Daoy (cell line): ENCODE measurements around the gene CTDP1. TPM values are rescaled to one million over a fixed set of nuclear protein-coding genes. Genes with fewer than 3 reads are reported as not detected.

Source experiments
- DNase-seq: peaks from one replicate; pipeline ENCODE4 v3.0.0-alpha.2; 2015; ENCODE audit warnings: low read depth
- total RNA-seq: library from RNA; depleted of rRNA; stranded (reverse); fragments of >200 nt; shearing (Covaris generic); gene quantifications from 2 replicates; pipeline ENCODE4 v1.2.3, GENCODE V29; 2014; rRNA removed

Gene CTDP1
- total RNA-seq, 1 experiment from 2014 or later: 13.9 TPM

DNA sequence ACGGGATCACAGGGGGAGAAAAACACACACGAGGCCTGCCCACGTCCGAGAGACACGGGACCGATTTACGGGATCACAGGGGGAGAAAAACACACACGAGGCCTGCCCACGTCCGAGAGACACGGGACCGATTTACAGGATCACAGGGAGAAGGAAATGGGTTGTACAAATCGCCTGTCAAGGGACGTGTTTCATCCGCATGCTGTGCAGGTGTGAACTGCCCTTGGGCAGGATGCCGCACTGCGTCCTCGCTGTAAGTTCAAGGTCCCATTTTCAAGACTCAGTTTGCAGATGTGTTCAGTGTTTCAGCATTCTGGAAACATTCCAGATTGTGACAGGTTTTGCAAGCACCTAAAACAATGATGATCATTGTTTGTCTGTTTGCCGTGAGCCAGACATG is 115.8 kb downstream of the CTDP1 start:
- no peak for DNase-seq

DNA sequence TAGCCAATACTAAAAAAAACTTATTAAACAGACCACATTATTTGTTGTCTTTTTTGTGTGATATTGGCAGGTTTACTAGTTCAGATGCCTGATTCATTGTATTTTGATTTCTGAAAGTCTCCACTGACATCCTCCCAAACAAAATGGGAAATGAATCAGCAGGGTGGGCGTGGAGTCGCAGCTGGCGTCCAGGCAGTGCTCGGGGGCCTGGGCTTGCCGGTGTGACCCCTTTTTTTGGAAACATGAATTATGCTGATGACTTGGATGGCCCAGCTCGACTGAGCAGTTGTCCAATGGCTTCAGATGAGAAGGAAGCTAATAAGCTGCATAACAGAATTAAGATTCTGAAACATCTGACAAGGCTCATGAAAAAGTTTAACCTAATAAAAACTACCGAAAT is 116.4 kb downstream of the CTDP1 start:
- no peak for DNase-seq

DNA sequence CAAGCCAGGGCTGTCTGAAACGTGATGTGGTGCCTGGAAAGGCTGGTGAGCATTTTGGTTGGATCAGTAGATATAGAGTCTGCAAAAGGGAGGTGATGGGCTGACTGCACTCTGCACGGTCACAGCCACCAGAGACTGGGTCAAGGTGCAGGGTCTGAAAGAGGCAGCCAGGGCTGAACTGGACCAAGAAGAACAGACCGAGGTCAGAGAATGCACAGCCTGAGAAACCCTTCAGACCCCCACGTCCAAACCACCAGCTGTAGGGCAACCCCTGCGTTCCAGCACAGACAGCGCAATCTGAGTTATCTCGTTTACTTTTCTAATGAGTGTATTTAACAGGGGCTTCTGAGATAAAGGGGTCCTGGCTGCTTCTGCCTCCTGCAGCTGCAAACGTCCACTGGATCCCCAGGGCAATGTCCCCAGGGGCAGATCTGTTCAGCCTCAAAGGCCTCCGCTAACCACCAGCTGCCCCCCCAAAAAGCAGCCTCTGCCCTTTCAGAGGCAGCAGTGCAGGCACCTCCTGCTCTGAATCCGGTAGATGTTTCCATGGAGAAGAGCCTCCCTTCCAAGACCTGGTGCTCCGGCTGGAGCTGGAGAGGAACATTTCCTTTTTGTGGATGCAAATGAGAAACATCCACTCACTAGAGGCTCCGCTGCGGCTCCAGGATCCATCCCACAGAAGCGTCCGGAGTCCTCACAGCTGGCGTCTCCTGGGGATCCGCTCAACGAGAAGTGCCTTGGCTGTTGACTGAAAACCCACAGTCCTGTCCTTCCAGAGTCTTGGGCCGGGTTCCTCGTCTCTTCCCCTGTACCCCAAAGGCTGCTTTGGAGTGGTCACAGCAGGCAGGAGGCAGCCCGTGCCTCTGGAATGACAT is 117.2 kb downstream of the CTDP1 start:
- no peak for DNase-seq

DNA sequence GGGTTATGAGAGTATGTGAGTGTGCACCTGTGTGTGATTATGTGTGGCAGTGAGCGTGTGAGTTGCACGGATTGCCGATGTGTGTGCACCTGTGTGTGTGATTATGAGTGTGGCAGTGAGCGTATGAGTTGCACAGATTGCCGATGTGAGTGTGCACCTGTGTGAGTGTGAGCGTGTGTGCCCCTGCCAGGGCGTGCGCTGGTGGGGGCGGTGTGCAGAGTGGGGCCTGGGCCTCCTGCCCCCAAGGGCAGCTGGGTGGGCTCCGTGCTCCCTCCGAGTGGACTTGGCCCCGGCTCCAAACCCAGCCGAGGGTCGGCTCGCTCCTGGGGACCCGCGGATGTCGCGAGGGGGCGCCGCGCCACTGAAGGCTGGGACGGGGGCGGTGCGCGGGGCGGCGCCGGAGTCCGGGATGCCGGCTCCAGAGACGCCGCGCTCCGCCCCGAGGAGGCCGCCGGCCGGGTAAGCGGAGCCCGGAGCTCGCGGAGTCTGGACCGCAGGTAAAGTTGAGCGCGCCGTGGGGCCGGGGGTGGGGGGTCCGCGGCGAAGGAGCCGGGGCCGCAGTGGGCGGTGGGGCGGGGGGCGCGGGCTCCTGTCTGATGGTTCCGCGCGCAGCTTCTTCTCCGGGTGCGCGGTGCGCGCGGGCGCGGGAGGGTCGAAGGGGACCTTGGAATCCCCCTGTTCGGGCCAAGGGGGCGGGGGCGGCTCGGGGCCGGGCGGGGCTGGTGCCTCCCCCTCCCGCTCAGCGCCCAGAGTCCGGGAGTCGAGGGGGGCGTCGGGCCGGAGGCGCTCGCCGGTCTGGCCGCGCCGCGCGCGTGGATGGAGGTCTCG is 118.1 kb downstream of the CTDP1 start, which contains the start of gene KCNG2:
TSS of gene KCNG2 (plus strand) at position 421 of the 828 bp plus-strand sequence. CDS start 65,730 bp downstream, outside the sequence.
- DNase-seq: no peak

DNA sequence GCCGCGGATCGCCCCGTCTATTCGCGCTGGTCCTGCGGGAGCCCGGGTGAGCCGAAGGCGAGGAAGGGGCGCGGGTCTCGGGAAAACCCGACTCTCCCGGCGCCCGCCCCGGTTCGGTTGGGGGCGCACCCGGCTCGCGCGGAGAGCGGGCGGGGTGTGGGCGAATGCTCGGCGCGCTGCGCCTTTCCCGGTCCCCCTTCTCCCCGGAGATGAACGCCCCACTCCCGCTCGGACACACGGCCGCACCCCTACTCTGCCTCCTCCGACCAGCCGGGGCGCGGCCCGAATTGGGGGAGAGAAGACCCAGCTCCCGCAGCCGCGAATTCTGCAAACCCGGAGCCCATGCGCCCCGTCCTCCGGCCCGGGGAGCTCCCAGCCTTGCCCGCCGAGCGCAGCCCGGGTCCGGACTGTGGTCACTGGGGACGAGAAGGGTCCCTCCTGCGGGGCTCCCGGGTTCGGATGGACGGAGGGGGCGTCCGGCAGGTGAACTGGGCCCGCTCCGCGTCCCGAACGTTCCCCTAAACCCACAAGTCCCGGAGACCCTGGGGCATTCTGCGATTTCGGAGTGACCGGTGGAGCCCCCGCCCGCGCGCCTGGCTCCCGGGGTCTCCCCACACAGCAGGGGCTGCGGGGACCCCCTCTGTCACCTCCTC is 118.9 kb downstream of the CTDP1 start:
- DNase-seq: no peak

DNA sequence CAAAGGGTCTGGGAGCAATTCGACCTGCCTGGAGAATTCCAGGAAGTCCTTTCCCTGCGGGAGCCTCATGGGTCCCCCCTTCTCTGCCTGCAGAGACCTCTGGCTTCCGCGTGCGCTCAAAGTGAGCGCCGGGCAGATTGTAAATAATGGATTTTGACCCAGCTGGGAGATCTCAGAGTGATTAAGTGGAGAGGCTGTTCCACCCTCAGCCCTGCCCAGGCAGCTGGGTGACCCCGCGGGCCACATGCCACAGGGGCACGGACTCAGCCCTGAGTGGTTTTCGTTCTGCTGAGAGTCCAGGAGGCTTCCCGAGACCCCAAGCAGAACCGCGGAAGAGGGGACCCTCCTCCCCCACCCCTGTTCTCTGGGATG is 119.4 kb downstream of the CTDP1 start:
- DNase-seq: no peak

DNA sequence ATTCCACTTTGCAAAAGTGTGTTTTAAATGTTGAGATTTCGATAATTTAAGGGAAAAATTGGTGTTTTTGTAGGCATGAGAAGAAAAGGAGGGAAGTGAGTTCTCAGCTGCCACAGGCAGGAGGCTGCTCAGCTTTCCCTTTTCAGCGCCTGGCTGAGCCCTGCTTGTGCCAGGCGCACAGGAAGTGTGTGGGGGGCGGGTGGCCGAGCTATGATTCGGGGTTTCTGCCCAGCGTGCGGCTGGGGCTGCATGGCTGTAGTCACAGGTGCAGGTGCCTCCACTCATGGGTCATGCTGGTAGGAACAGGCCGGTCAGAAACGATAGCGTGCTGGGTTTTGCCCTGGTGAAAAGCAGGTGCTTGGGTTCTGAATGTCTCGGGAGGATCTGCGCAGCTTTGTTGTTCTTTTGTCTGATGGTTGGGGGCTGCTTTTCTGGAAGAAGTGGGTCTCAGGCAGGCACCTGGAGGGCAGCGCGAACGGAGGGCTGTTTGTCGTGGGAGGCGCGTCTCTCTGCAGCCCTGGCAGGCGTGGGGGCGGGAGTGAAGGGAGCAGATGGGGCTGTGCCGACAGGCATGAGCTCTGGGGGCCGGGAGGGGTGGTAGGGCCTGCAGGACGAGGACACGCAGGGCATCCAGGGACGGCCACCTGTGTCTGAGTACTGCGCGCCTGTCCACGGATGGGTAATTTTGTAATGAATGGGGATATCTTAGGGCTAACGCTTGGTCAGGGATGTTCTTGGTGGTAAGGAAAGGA is 120.2 kb downstream of the CTDP1 start:
- DNase-seq: no peak

DNA sequence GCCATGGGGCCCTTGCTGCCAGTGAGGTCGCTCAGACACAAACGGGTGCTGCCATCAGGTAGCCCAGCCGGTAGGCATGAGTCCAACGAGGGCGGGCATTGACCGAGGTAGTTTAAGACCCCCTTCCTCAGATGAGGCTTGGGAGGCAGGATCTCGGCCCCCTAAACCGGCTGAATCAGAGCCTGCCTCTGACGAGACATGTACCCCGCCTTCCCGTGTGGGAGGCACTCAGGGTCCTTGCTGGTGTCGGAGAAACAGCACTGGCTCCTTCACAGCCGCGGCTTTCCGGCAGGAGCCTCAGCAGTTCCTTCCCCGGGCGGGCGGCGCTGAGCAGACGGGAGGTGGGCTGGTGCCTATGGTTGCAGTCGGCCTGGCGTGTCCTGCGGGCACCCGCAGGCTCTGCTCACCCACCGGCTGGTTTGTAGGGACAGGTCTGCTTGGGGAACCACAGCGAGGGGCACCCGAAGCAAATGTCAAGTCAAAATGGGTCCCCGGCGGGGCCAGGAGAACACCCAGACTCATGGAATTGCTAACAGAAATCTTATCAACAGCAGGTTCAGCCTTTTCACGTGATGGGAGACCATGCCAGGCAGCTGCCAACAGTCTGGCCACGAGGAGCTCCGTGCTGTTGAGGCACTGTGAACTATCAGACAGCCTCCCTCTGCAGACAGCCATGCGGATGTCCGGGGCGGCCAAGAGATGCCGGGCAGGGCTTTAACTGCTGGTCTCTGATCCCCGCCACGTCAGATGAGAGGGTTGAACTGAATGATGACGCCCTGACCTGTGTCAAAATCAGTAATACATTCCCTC is 121.0 kb downstream of the CTDP1 start:
- no peak for DNase-seq

DNA sequence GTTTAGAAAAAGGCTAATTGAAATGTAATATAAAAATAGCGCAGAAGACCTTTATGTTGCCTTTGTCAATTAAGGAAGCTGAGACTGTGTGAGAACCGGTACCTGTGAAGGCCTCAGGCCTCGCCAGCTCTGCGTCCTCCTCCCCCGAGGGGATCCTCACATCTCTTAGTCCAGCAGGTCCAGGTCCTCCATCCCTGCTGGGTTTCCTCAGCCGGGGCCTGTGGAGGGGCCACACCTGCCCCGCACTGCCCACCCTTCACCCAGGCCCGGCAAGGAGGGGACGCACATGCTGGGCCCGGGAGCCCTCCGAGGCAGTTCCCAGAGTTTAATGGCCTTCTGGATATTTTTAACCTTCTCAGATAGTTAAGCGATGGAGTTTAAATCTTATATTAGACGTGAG is 121.6 kb downstream of the CTDP1 start:
- DNase-seq: no peak

DNA sequence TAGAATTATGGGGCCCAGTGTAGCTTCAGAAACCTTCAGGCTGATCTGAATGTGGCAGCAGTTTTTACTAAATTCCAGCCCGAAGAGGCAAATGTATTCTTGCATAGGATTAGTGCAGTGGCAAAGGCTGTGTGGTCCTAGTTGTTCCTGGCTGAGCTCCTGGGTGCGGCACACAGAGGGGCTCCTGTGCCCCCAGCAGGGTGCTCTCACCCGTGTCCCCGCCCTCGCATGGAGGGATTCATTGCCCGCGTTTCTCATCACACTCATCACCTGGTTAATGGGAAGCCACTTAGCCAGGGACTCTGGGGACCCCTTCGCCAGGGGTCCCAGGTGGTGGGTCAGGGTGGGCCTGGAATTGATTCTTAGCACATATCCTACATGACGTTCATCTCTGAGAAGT is 122.0 kb downstream of the CTDP1 start:
- DNase-seq: no peak

DNA sequence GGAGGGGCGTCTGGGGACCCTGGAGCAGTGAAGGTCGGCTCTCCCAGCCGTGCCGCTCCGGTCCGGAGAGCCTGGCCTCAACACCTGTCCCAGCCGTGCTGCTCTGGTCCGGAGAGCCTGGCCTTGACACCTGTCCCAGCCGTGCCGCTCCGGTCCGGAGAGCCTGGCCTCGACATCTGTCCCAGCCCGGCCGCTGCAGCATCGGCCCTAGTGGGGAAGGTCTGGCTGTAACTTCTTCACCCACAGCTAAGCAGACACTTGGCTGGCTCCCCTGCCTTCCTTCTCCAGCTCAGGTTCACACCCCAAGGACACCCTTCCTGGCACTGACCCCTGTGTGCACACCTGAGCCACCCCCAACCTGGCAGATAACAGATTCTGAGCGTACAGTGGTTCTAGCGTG is 122.7 kb downstream of the CTDP1 start:
- no peak for DNase-seq

DNA sequence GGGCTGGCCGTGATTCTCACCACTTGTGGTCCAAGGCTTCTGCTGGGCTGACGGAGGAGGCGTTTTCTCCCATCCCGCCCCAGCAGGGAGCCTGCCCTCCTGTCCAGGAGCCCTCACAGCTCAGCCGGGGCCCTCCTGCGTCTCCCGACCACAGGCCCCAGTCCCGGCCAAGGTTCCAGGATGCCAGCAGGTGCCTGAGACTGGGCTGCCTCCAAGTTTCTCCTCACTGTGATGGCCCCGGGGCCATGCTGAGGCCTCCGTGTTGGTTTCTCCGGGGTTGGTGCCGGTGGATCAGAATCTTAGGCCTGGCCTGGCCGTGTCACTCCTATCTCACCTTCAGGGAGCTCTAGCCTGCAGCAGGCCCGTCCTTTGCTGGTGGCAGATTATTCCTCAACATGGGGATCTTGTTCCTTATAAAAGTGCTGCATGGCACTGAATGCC is 124.0 kb downstream of the CTDP1 start:
- no peak for DNase-seq

Other genes starting within 250 kb of the CTDP1 start
- not detected in 2 replicates for gene KCNG2, start 118.1 kb downstream of the CTDP1 start, total RNA-seq